Measurements from ENCODE around the gene KNCN.

DNA sequence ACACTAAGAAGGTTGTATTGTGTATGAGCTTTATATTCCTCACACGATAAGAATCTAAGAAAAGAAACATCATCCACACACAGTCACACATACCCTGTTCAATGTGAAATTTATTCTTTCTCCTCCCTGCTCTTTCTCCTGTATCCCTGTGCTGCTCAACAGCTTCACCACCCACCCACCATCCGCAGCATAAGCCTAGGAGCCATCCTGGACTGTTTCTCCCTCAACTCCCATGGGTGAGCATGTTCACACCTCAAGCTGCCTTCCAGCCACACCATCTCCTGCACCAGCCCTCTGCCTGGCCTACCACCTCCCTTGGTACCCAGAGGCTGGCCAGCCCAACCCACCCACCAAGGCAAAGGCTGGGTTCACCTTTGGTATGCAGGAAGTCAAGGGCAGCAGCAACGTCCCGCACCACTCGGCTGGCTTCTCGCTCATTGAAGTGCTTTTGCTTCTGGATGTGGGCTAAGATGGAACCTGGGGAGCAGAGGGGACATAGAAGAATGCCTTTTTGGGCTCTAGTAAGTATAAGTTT lies 20.3 kb upstream of the KNCN start:
- TF ChIP-seq CTCF (IDR thresholded peaks at IDR 0.05) (no peak), POLR2A (IDR thresholded peaks at IDR 0.05) (no peak)
